Rectal smooth muscle tissue (tissue), 1 donor: ENCODE measurements around the gene KIF18B.

Experiments
- H3K27ac ChIP-seq: one replicate; pipeline ENCODE4 v1.7.0; 2013; ENCODE audit warnings: low read depth, low read length, inconsistent platforms
- H3K27me3 ChIP-seq: one replicate; pipeline ENCODE4 v1.7.0; 2013; ENCODE audit warnings: low read length; ENCODE audit not compliant: control insufficient read depth, insufficient read depth
- H3K36me3 ChIP-seq: one replicate; pipeline ENCODE4 v1.7.0; 2013; ENCODE audit warnings: low read length; ENCODE audit not compliant: control insufficient read depth, insufficient read depth
- H3K4me1 ChIP-seq: one replicate; pipeline ENCODE4 v1.7.0; 2013; ENCODE audit warnings: low read length; ENCODE audit not compliant: control insufficient read depth, insufficient read depth
- H3K4me3 ChIP-seq: one replicate; pipeline ENCODE4 v1.7.0; 2013; ENCODE audit warnings: low read length
- H3K9ac ChIP-seq: one replicate; pipeline ENCODE4 v1.7.0; 2013; ENCODE audit warnings: low read length

KIF18B gene

DNA sequence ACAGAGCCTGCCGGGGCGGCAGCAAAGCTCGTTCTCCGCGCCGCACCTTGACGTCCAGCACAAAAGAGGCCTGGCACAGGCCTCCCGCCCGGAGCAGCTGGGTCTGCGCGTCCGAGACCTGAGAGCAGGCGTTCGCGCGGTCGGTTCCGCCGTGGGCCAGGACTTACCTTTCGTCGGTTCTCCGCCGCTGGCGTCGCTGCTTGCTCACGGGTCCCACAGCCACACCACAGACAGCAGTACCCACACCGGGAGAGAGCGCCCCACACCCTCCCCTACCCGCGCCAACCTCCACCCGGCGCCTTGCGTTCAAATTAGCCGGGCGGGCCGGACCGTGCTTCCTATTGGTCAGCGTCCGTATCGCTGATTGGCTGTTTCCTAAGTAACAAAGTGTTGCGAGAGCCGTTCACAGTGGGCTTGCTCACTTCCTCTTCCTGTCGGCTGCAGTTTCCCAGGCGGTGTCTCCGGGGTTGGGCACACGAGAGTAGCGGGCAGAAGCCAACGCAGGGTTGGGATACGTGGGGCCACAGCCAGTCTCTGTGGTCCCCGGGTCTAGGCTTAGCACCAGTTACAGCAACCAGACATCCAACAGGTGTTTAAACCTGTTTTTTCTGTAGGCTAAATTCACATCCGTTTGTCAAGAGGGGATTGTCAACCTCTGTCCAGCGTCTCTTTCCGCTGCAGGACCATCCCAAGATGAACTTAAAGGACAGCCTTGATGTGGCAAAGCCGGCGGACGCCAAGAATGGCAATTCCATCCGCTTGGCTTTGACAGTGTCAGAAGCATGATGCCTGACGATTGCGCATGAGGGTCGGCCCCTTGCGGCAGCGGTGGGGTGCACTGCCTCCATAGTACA, at the start of gene KIF18B:
TSS of gene KIF18B (minus strand) at position 313 of the 854 bp plus-strand sequence. CDS start 11,429 bp downstream, outside the sequence.
- peak within 1 kb of the TSS; percentile 4 for H3K9ac ChIP-seq
- no peaks in the 10 kb centered on the region for H3K36me3 ChIP-seq
- peak within 1 kb of the TSS; percentile 61 for H3K4me3 ChIP-seq
- peak within 1 kb of the TSS; percentile 25 for H3K27ac ChIP-seq
- peaks cover 3% of the 10 kb centered on the region for H3K4me1 ChIP-seq
- no peaks in the 10 kb centered on the region for H3K27me3 ChIP-seq

DNA sequence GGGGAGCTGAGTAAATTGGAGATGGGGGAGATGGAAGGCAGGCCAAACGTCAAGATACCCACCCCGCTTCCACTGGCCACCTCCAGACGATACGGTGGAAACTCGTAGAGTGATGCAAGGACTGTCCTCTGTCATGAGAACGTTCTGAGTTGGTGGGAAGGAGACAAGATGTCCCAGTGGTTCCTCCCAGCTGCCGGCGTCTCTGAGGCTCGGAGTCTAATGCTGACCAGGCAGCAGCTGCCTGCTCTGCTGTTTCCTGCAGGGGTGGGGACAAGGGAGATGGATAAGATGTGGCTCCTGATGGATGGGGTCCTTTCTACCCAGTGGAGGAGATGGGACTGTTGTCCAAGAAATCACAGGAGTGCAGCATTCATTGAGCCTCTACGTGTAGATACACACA, 48.7 kb upstream of the KIF18B start:
- no peak overlapping the region for H3K27ac ChIP-seq
- no peak overlapping the region for H3K9ac ChIP-seq
- H3K4me1 ChIP-seq = no peaks in the 10 kb centered on the region
- no peak overlapping the region for H3K4me3 ChIP-seq
- H3K36me3 ChIP-seq = no peaks in the 10 kb centered on the region
- no peaks in the 10 kb centered on the region for H3K27me3 ChIP-seq

DNA sequence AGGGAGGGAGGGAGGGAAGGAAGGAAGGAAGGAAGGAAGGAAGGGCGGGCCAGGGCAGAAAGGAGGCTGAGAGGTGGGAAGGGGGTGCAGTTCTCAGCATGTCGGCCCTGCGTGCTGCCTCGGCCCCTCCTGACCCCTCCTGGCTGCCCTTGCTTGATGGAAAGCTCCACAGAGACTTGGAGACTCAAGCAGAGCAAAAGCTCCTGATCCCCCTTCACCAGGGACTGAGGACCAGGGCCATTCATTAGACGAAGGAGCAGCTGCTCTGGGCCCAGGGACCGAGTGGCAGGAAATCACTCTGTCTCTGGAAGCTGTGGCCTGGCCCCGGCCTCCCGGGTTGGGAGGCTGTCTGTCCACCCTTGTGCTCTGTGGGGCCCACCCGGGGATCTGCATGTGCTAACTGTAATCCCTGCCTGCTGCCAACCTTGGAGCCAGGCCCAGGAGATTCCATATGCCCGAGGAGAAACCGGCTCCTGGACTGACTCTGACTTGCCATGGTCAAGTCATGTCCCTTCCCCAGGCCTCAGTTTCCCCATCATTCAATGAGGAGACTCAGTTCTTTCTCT, 47.9 kb upstream of the KIF18B start:
- H3K27me3 ChIP-seq = no peaks in the 10 kb centered on the region
- no peak overlapping the region for H3K4me3 ChIP-seq
- no peaks in the 10 kb centered on the region for H3K36me3 ChIP-seq
- H3K27ac ChIP-seq = no peak overlapping the region
- no peak overlapping the region for H3K9ac ChIP-seq
- H3K4me1 ChIP-seq = no peaks in the 10 kb centered on the region

DNA sequence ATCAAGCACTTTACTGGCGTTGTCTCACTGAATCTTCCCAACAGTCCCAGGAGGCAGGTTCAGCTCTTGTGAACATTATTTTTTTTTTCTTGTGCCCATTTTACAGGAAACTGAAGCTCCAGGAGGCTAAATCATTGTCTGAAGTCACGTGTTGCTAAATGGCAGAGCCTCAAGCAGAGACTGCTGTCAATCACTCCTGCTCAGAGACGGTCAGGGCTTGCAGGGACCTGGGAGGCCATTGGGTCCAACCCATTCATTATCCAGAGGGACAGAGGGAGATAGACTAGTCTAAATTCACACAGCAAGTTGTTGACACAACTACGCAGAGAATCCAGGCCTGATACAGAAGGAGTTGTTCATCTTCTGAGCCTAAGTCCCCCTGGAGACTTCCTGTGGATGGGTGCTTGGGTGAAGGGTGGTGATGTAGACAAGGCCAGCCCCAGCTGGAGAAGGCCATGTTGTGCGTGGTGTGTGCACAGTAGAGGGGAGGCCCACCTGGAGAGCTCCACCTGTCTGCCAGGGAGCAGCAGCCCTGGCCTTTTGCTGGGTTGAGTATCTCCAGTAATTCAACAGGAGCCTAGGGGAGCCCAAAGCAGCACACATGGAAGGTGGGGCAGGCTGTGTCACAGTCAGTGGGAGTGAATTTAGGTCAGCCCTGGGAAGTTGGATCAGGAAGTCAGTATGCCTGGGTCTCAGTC, 44.8 kb upstream of the KIF18B start:
- H3K27ac ChIP-seq = no peak overlapping the region
- H3K36me3 ChIP-seq = no peaks in the 10 kb centered on the region
- H3K27me3 ChIP-seq = no peaks in the 10 kb centered on the region
- no peaks in the 10 kb centered on the region for H3K4me1 ChIP-seq
- H3K4me3 ChIP-seq = no peak overlapping the region
- no peak overlapping the region for H3K9ac ChIP-seq

DNA sequence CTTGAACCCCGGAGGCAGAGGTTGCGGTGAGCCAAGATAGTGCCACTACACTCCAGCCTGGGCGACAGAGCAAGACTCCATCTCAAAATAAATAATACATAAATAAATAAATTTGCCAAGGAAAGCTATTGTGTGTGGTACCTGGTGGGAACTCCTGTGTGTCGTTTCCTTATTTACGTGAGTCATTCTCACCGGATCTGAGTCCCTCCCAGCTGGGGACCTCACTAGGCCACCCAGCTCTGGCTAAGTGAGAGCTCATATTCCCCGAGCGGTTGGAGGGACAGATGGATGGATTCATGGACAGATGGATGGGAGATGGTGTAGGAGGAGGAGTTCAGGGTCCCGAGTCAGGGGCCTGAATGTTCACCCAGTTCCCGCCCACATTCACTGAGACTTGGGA, 43.4 kb upstream of the KIF18B start:
- no peak overlapping the region for H3K27ac ChIP-seq
- peaks cover 2% of the 10 kb centered on the region for H3K4me1 ChIP-seq
- no peak overlapping the region for H3K9ac ChIP-seq
- H3K36me3 ChIP-seq = no peaks in the 10 kb centered on the region
- no peaks in the 10 kb centered on the region for H3K27me3 ChIP-seq
- H3K4me3 ChIP-seq = no peak overlapping the region

DNA sequence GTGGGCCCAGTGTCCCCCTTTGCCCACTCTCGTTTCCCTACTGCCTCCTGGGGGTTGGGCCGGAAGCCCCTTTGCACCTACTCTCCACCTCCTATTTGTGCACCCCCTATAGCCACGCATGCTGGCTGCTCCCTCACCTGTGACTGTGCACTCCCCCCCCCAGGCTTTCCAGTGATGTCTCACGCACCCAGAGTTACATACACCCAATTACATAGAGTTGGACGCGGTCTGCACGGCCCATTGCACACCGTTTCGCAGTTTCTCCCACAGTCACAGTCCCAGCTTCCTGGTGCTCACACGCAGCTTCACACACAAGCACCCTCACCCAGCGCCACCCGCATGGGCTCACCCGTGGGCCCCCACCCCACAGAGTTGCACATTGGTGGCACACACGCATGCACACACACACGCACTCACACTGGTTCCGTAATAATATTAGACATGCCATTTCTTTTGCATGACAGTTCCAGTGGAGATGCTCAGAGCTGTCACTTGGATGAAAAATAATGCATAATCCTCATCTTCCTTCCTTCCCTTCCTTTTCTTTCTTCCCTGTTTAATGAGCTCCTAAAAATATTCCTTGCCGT, 42.1 kb upstream of the KIF18B start:
- no peaks in the 10 kb centered on the region for H3K36me3 ChIP-seq
- H3K27ac ChIP-seq = no peak overlapping the region
- H3K9ac ChIP-seq = no peak overlapping the region
- H3K4me1 ChIP-seq = peaks cover 2% of the 10 kb centered on the region
- H3K4me3 ChIP-seq = no peak overlapping the region
- no peaks in the 10 kb centered on the region for H3K27me3 ChIP-seq

DNA sequence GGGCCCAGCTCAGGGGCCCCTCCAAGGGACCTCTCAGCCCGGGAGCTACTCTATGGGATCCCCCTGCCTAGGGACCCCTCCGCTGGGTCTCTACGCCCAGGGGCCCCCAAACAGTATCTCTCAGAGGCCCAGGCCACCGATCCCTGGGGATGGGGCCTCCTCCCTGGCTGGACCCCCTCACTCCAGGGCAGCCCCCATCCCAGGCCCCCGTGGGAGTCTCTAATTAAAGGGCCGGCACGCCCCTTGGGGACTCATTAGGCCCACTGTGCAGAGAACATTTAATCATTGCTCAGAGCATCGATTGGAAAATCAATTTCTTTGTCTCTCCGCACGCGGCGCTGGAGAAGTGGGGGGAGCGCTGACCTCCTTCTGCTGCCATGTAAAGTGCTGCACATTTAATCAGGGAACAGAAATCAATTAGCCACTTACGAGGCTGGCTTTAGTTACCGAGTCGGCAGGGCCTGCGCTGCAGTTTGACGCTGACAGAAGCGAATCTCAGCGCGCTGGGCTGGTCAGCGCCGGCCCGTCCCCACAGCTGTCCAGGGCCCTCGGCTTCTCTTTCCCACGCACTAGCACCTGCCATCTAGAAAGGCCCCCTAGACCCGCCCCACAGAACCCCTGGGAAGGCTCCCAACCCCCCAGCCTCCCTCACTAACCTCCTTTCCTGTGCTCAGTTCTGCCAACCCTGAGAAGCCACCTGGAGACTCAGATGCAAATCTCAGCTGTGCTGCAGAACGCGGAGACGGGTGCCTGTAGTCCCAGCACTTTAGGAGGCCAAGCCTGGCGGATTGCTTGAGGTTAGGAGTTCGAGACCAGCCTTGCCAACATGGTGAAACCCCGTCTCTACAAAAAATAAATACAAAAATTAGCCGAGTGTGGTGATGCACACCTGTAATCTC, 40.7 kb upstream of the KIF18B start:
- Histone ChIP-seq H3K4me1 (peaks cover 2% of the 10 kb centered on the region), H3K36me3 (no peaks in the 10 kb centered on the region), H3K4me3 (no peak overlapping the region), H3K27ac (no peak overlapping the region), H3K27me3 (no peaks in the 10 kb centered on the region), H3K9ac (no peak overlapping the region)

DNA sequence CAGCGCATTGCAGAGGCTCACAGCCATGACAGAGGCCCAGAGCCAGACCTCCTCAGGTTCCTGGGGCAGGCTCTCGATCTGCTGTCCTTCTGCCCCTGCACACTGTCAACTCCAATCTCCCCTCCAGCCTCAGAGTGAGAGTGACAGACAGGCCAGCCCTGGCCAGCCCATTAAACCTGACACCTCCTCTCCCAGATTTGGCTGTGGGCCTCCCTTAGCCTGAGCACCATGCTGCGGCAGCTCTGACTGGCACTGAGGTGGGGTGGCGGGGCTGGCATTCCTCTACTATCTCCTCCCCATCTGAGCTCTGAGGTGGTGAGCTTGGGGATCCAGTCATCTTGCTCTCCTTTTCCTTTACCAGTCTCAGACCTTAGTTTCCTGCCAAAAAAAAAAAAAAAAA, 36.0 kb upstream of the KIF18B start:
- peaks cover 30% of the 10 kb centered on the region for H3K4me1 ChIP-seq
- H3K27ac ChIP-seq = no peak overlapping the region
- H3K9ac ChIP-seq = no peak overlapping the region
- no peaks in the 10 kb centered on the region for H3K27me3 ChIP-seq
- H3K36me3 ChIP-seq = no peaks in the 10 kb centered on the region
- no peak overlapping the region for H3K4me3 ChIP-seq

DNA sequence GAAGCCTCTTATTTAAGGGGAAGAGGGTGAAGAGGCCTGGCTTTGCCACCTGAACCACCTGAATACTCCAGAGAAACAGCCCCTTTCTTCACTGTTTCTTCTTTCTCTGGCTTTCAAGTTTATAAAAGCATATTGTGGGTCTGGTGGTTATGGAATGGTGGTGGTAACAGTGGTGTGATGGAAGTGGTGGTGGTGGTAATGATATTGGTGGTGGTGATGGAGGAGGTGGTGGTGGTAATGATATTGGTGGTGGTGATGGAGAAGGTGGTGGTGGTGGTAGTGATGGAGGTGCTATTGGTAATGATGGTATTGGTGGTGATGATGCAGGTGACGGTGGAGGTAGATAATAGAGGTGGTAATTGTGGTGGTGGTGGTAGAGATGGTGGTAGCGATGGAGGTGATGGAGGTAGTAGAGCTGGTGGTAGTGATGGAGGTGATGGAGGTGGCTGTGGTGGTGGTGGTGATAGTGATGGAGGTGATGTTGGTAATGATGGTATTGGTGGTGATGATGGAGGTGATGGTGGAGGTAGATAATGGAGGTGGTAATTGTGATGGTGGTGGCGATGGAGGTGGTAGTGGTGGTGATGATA, 34.6 kb upstream of the KIF18B start:
- Histone ChIP-seq H3K27me3 (no peaks in the 10 kb centered on the region), H3K4me1 (peaks cover 42% of the 10 kb centered on the region), H3K9ac (no peak overlapping the region), H3K27ac (no peak overlapping the region), H3K4me3 (no peak overlapping the region), H3K36me3 (no peaks in the 10 kb centered on the region)

DNA sequence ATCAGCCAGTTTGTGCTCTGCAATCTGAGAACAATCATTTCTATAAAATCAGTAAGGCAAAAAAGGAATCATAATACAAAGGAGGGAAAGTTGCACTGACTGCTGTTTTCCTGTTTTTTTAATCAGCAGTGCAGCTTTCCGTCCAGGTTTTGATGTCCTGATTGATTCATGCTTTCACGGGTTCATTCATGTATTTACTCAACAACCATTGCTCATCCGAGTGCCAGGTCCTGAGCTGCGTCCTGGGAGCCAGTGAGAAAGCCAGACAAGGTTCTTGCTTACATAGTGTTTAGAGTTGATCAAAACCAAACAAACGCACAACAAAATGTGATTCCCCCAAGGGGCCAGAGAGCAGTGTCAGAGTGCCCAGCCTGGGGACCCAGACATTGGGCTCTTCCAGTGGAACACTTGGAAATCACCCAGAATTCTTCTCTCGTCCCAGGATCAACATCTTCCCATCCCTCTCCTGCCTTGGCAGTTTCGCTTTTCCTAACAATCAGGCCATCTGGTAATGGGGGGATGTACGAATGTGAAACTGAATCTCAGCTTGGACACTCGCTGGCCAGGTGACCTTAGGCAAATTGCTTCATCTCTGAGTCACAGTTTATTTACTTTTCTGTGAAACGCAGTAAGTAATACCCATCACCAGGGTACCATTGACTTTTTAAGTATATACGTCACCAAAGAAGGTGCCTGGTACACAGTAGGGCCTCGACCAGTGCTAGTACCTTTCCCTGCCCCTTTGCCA, 33.8 kb upstream of the KIF18B start:
- peak overlapping the region; percentile 23 for H3K27ac ChIP-seq
- peaks cover 3% of the 10 kb centered on the region for H3K27me3 ChIP-seq
- no peak overlapping the region for H3K9ac ChIP-seq
- no peaks in the 10 kb centered on the region for H3K36me3 ChIP-seq
- H3K4me1 ChIP-seq = peaks cover 45% of the 10 kb centered on the region
- no peak overlapping the region for H3K4me3 ChIP-seq

DNA sequence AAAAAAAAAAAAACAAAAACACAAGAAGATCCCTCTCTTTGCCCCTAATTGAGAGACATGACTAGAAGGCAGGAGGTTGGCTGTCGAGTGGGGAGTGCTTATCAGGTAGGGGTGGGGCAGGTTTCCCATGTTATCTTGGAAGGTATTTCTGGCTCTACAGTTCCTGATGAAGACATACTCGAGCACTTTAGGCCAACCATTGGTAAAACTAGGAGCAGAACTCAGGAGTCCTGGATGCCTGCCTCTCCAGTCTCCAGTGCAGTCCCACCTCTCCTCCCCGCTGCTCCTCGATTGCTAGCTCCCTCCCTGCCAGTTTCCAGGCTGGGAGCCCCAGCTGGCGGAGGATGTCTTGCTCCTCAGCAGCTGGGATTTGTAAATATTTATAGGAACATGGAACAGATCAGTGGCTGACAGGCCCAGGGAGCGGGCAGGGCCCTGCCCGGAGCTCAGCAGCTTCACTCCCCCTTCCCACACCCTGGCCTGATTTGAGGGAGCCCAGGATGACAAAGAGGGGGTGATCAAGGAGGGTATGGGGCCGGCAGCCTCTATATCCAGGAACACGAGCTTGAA, 31.9 kb upstream of the KIF18B start:
- Histone ChIP-seq H3K27ac (peak overlapping the region; percentile 79), H3K27me3 (peaks cover 3% of the 10 kb centered on the region), H3K4me3 (no peak overlapping the region), H3K9ac (no peak overlapping the region), H3K4me1 (peaks cover 45% of the 10 kb centered on the region), H3K36me3 (no peaks in the 10 kb centered on the region)
